ENCODE measurements around the gene APOL1.
"Not testable (repeated sequence)": the region's sequence is repeated elsewhere in the genome, so short reads cannot be mapped to it uniquely, and the experiment has no call there.

APOL1 gene

GRCh38 chr22:36245805-36246356 lies 7.1 kb upstream of the APOL1 start:
- no peak for DNase-seq

- DNase-seq, result no peak
These were observed 6.2 kb upstream of the APOL1 start for GRCh38 chr22:36246718-36247117.

- no peak for DNase-seq
These were observed 5.0 kb upstream of the APOL1 start for GRCh38 chr22:36247955-36248354.

GRCh38 chr22:36249160-36249559 lies 3.8 kb upstream of the APOL1 start:
- DNase-seq, result no peak

- DNase-seq, result not testable (repeated sequence)
These were observed 2.5 kb upstream of the APOL1 start for GRCh38 chr22:36250292-36250960.

GRCh38 chr22:36251979-36252608 lies 839 bp upstream of the APOL1 start:
- not testable (repeated sequence) for DNase-seq

- DNase-seq, result no peak
These were observed 874 bp downstream of the APOL1 start for GRCh38 chr22:36253523-36254490.

GRCh38 chr22:36255572-36255971 lies 2.6 kb downstream of the APOL1 start:
- DNase-seq, result not testable (repeated sequence)

- DNase-seq, result no peak
These were observed 3.5 kb downstream of the APOL1 start for GRCh38 chr22:36256478-36256877.

GRCh38 chr22:36257308-36257707 lies 4.4 kb downstream of the APOL1 start:
- DNase-seq, result no peak

GRCh38 chr22:36257948-36258670 lies 5.2 kb downstream of the APOL1 start:
- DNase-seq, result no peak

GRCh38 chr22:36258701-36259614 lies 6.0 kb downstream of the APOL1 start:
- no peak for DNase-seq

GRCh38 chr22:36259615-36260300 lies 6.8 kb downstream of the APOL1 start:
- no peak for DNase-seq

GRCh38 chr22:36261675-36262074 lies 8.7 kb downstream of the APOL1 start:
- DNase-seq, result not testable (repeated sequence)

GRCh38 chr22:36262307-36262706 lies 9.4 kb downstream of the APOL1 start:
- not testable (repeated sequence) for DNase-seq

GRCh38 chr22:36263216-36263673 lies 10.3 kb downstream of the APOL1 start:
- not testable (repeated sequence) for DNase-seq

- DNase-seq, result not testable (repeated sequence)
These were observed 11.1 kb downstream of the APOL1 start for GRCh38 chr22:36263886-36264664.

GRCh38 chr22:36267058-36267457 lies 14.1 kb downstream of the APOL1 start:
- DNase-seq, result no peak

- no peak for DNase-seq
These were observed 15.1 kb downstream of the APOL1 start for GRCh38 chr22:36267896-36268485.
